ENCODE results near the gene RGS6. TPM values are rescaled to one million over a fixed set of nuclear protein-coding genes. Genes with fewer than 3 reads are reported as not detected.
A peak's percentile ranks its signal among the peaks of the same experiment; 100 is the strongest.

Gene RGS6
- total and polyA plus RNA-seq, 8 donors, result 0.06 to 0.47 (median 0.20) TPM; not detected in 1

- DNase-seq, result no peak
- H3K4me1 ChIP-seq, result no peaks in the 10 kb centered on the region
- no peaks in the 10 kb centered on the region for H3K9me3 ChIP-seq
- no peaks in the 10 kb centered on the region for H3K27me3 ChIP-seq
- H3K27ac ChIP-seq, result no peak overlapping the region
- no peak for FAIRE-seq
- 75 to 78% methylated on average over 14 of the region's 14 CpGs for WGBS, 2 donors
- TF ChIP-seq CTCF (IDR thresholded peaks at IDR 0.05), result no peak
- no peak overlapping the region for H3K4me3 ChIP-seq
- ATAC-seq, result no peak
- no peaks in the 10 kb centered on the region for H3K36me3 ChIP-seq
- intact Hi-C loops (cut with DNase I), result no loop called here
Measured at GRCh38 chr14:72539661-72540315, 607.6 kb downstream of the RGS6 start.

GRCh38 chr14:72540836-72541235 lies 608.6 kb downstream of the RGS6 start:
- Histone ChIP-seq H3K4me1 (no peaks in the 10 kb centered on the region), H3K27ac (no peak overlapping the region), H3K4me3 (no peak overlapping the region), H3K27me3 (no peaks in the 10 kb centered on the region), H3K36me3 (no peaks in the 10 kb centered on the region), H3K9me3 (no peaks in the 10 kb centered on the region)
- ATAC-seq, result no peak
- 86 to 90% methylated on average over 6 of the region's 6 CpGs for WGBS, 2 donors
- no peak for DNase-seq
- FAIRE-seq, result no peak
- TF ChIP-seq CTCF (IDR thresholded peaks at IDR 0.05), result no peak
- intact Hi-C loops (cut with DNase I), result no loop called here

- no peaks in the 10 kb centered on the region for H3K4me1 ChIP-seq
- H3K4me3 ChIP-seq, result no peak overlapping the region
- no peaks in the 10 kb centered on the region for H3K27me3 ChIP-seq
- H3K27ac ChIP-seq, result no peak overlapping the region
- no peaks in the 10 kb centered on the region for H3K36me3 ChIP-seq
- 74 to 78% methylated on average over 8 of the region's 8 CpGs for WGBS, 2 donors
- TF ChIP-seq CTCF (IDR thresholded peaks at IDR 0.05), result no peak
- DNase-seq, result no peak
- no peak for ATAC-seq
- FAIRE-seq, result no peak
- H3K9me3 ChIP-seq, result no peaks in the 10 kb centered on the region
- intact Hi-C loops (cut with DNase I), result no loop called here
Measured at GRCh38 chr14:72541546-72541945, 609.3 kb downstream of the RGS6 start.

- no peaks in the 10 kb centered on the region for H3K27me3 ChIP-seq
- DNase-seq (no peak), FAIRE-seq (no peak), ATAC-seq (peak in 1 of 4 donors; percentile 38)
- H3K9me3 ChIP-seq, result no peaks in the 10 kb centered on the region
- 85 to 93% methylated on average over 1 of the region's 1 CpG for WGBS, 2 donors
- no peak overlapping the region for H3K27ac ChIP-seq
- H3K36me3 ChIP-seq, result no peaks in the 10 kb centered on the region
- H3K4me1 ChIP-seq, result no peaks in the 10 kb centered on the region
- intact Hi-C loops (cut with DNase I), result no loop called here
- TF ChIP-seq CTCF (IDR thresholded peaks at IDR 0.05), result no peak
- no peak overlapping the region for H3K4me3 ChIP-seq
Measured at GRCh38 chr14:72543341-72543740, 611.1 kb downstream of the RGS6 start.

- no peaks in the 10 kb centered on the region for H3K4me1 ChIP-seq
- FAIRE-seq (no peak), DNase-seq (no peak), ATAC-seq (no peak)
- no peaks in the 10 kb centered on the region for H3K27me3 ChIP-seq
- intact Hi-C loops (cut with DNase I), result no loop called here
- 66 to 75% methylated on average over 8 of the region's 8 CpGs for WGBS, 2 donors
- no peak overlapping the region for H3K27ac ChIP-seq
- no peaks in the 10 kb centered on the region for H3K36me3 ChIP-seq
- no peaks in the 10 kb centered on the region for H3K9me3 ChIP-seq
- no peak overlapping the region for H3K4me3 ChIP-seq
- TF ChIP-seq CTCF (IDR thresholded peaks at IDR 0.05), result no peak
Measured at GRCh38 chr14:72544615-72545387, 612.6 kb downstream of the RGS6 start.

Data from pancreas (tissue), 10 donors.